K562 (cell line): ENCODE measurements around the gene IDI2. TPM values are rescaled to one million over a fixed set of nuclear protein-coding genes. Genes with fewer than 3 reads are reported as not detected.

Experiments
- ATAC-seq: fragments of 200-7000 bp; cut with Tn5 transposase; 3 replicates; pipeline ENCODE4 v1.9.1; 2020; ENCODE audit warnings: moderate library complexity
- BruUV-seq: library from RNA; stranded (reverse); fragments of 400-500 nt; replicated peaks from 2 replicates; lab custom pipeline; 2021; lab: Mats Ljungman, UMichigan
- CTCF ChIA-PET: fragments of 300-600 bp; formaldehyde crosslinking; extraction: SDS; loops from one replicate; lab custom pipeline; 2021; ENCODE audit warnings: low intra/inter-chr PET ratio; lab: Yijun Ruan, JAX
- POLR2A ChIA-PET: fragments of 300-600, 350-650 bp; sonication (Branson Sonifier 250); formaldehyde crosslinking; extraction: SDS; loops from one replicate; lab custom pipeline; 2021; ENCODE audit warnings: antibody characterized with exemption, inconsistent platforms; lab: Yijun Ruan, JAX
- DNase-seq, 4 experiments: peaks; one replicate each; pipeline versions ENCODE4 v3.0.0 to v3.0.0-alpha.2; 2011 to 2018; ENCODE audit warnings: low spot score in 3 of 4, mixed read lengths in 3 of 4; ENCODE audit errors: extremely low read depth in 1 of 4
- FAIRE-seq: peaks from 2 replicates; lab custom pipeline; 2011; peaks lifted over from hg19 to GRCh38; lab: Jason Lieb, UNC
- H2AFZ ChIP-seq: 2 replicates; pipeline ENCODE4 v1.6.0; 2011; ENCODE audit warnings: low read depth, low read length, control low read depth, inconsistent platforms
- H3K27ac ChIP-seq: fragments of 200-600 bp; 3 replicates; pipeline ENCODE4 v1.8.0; 2011; ENCODE audit warnings: low read depth, mild to moderate bottlenecking, control low read depth, inconsistent platforms, low read length, moderate library complexity, mixed read lengths; ENCODE audit errors: extremely low read depth
- H3K27me3 ChIP-seq, 2 experiments: fragments of 300-600 bp in 1 of 2; 2 replicates in 1 of 2; 3 replicates in 1 of 2; pipeline versions ENCODE4 v1.6.0 to v1.8.0; 2011; ENCODE audit warnings: inconsistent platforms in 2 of 2, low read length in 2 of 2, mild to moderate bottlenecking in 1 of 2, mixed read lengths in 1 of 2, moderate library complexity in 1 of 2; ENCODE audit not compliant: control insufficient read depth in 2 of 2, insufficient read depth in 2 of 2
- H3K36me3 ChIP-seq: fragments of 300-600 bp; 3 replicates; pipeline ENCODE4 v1.8.0; 2011; ENCODE audit warnings: mild to moderate bottlenecking, low read length, inconsistent platforms; ENCODE audit not compliant: control insufficient read depth, insufficient read depth
- H3K4me1 ChIP-seq, 2 experiments: fragments of 200-600 bp in 1 of 2; replicated peaks in 1 of 2; 2 replicates in 1 of 2; 3 replicates in 1 of 2; pipeline versions ENCODE4 v1.5.1 to v1.8.0; 2011; ENCODE audit warnings: inconsistent platforms in 2 of 2, low read length in 2 of 2, mild to moderate bottlenecking in 1 of 2, mixed read lengths in 1 of 2, moderate library complexity in 1 of 2; ENCODE audit not compliant: control insufficient read depth in 2 of 2, insufficient read depth in 2 of 2
- H3K4me2 ChIP-seq: 2 replicates; pipeline ENCODE4 v1.6.1; 2011; ENCODE audit warnings: low read length, control low read depth, inconsistent platforms, mixed read lengths; ENCODE audit not compliant: insufficient read depth
- H3K4me3 ChIP-seq: fragments of 200-600 bp; sonication (generic), shearing (Covaris generic); 2 replicates; pipeline ENCODE4 v1.5.1; 2016; ENCODE audit warnings: control low read depth, inconsistent platforms
- H3K79me2 ChIP-seq: fragments of 200-600 bp; 3 replicates; pipeline ENCODE4 v1.8.0; 2011; ENCODE audit warnings: low read length, inconsistent platforms; ENCODE audit not compliant: control insufficient read depth, insufficient read depth
- H3K9ac ChIP-seq, 2 experiments: 2 replicates each; pipeline versions ENCODE4 v1.6.0 to v1.6.1; 2011; ENCODE audit warnings: low read depth in 2 of 2, low read length in 2 of 2, control low read depth in 1 of 2, inconsistent platforms in 1 of 2, mild to moderate bottlenecking in 1 of 2, mixed read lengths in 1 of 2; ENCODE audit not compliant: insufficient read depth in 1 of 2
- H3K9me1 ChIP-seq: one replicate; pipeline ENCODE4 v1.6.0; 2011; ENCODE audit warnings: inconsistent platforms, mild to moderate bottlenecking, low read length, moderate library complexity; ENCODE audit not compliant: control insufficient read depth, insufficient read depth
- H3K9me3 ChIP-seq: replicated peaks from 2 replicates; pipeline ENCODE4 v1.5.1; 2011; ENCODE audit warnings: low read depth, low read length, inconsistent platforms; ENCODE audit not compliant: control insufficient read depth, insufficient read depth
- H4K20me1 ChIP-seq: replicated peaks from 2 replicates; pipeline ENCODE4 v1.6.1; 2011; ENCODE audit warnings: low read length, inconsistent platforms, mixed read lengths; ENCODE audit not compliant: control insufficient read depth, insufficient read depth
- CCNT2 ChIP-seq: IDR thresholded peaks from 2 replicates; pipeline ENCODE4 v1.6.1; 2011; ENCODE audit warnings: borderline replicate concordance, low read depth, mild to moderate bottlenecking, moderate library complexity, mixed read lengths, low read length; ENCODE audit not compliant: insufficient read length; ENCODE audit errors: extremely low read depth
- GABPB1 ChIP-seq: sonication (generic); formaldehyde crosslinking; IDR thresholded peaks from 2 replicates; pipeline ENCODE4 v1.8.0; 2022; ENCODE audit warnings: mild to moderate bottlenecking, missing genetic modification reagents
- KLF6 ChIP-seq: fragments of 250-450 bp; sonication (Bioruptor Pico); IDR thresholded peaks from 2 replicates; pipeline ENCODE4 v1.4.0; 2020; ENCODE audit warnings: mild to moderate bottlenecking, moderate library complexity, borderline replicate concordance
- NKRF ChIP-seq: fragments of 450-650 bp; IDR thresholded peaks from 2 replicates; pipeline ENCODE4 v1.6.1; 2016; ENCODE audit warnings: borderline replicate concordance
- SIN3A ChIP-seq, 2 experiments: fragments of 150-350 bp in 1 of 2; IDR thresholded peaks; 2 replicates each; pipeline ENCODE4 v1.6.1; 2011 to 2016; ENCODE audit warnings: borderline replicate concordance in 2 of 2, low read depth in 2 of 2, low read length in 2 of 2, mild to moderate bottlenecking in 2 of 2, moderate library complexity in 2 of 2; ENCODE audit not compliant: control insufficient read depth in 1 of 2
- ZNF133 ChIP-seq: fragments of 250-450 bp; sonication (Bioruptor Pico); IDR thresholded peaks from 2 replicates; pipeline ENCODE4 v1.4.0; 2020; ENCODE audit warnings: mild to moderate bottlenecking
- ZNF398 ChIP-seq: fragments of 250-450 bp; sonication (Bioruptor Pico); IDR thresholded peaks from 2 replicates; pipeline ENCODE4 v1.8.0; 2021; ENCODE audit warnings: moderate library complexity, mild to moderate bottlenecking, inconsistent platforms
- WGBS: fragments of 100-300 bp; shearing (Covaris generic); methylation state at CpG from one replicate; pipeline ENCODE4 v1.1.6; 2016; ENCODE audit warnings: low coverage, mixed read lengths; ENCODE audit not compliant: insufficient coverage; ENCODE audit errors: missing lambda C conversion rate; 5-methylcytosine and 5-hydroxymethylcytosine counted together
- in situ Hi-C: fragments of 300-500 bp; cut with MboI; formaldehyde crosslinking; loops from 4 replicates; pipeline ENCODE4 v1.15.0; 2018; ENCODE audit warnings: inconsistent platforms, mixed read lengths
- intact Hi-C: fragments of 100-400 bp; cut with micrococcal nuclease; formaldehyde crosslinking; loops from 2 replicates; pipeline ENCODE4 v1.14.2; 2022
- polyA plus RNA-seq, 8 experiments: library from polyadenylated mRNA; depleted of rRNA in 4 of 8; stranded (reverse) in 5 of 8; unstranded in 3 of 8; fragments of >200 nt; fragmentation: Nextera tagmentation in 2 of 8; fragmentation: Illumina TruSeq in 1 of 8; extraction: Ambion mirVana in 2 of 8; extraction: Trizol in 1 of 8; gene quantifications; 2 replicates each; pipeline versions ENCODE4 v1.2.1 to v1.2.3, GENCODE V29; 2011 to 2014; ENCODE audit warnings: inconsistent platforms in 1 of 8, missing spikeins in 1 of 8
- total RNA-seq, 7 experiments: library from RNA; depleted of rRNA in 6 of 7; stranded (reverse); fragments of >200 nt in 6 of 7; fragmentation: Illumina TruSeq in 2 of 7; extraction: Trizol in 2 of 7; gene quantifications; 2 replicates each; pipeline versions ENCODE4 v1.2.1 to v1.2.3, GENCODE V29; 2011 to 2021; ENCODE audit warnings: low replicate concordance in 1 of 7

Gene IDI2
- total and polyA plus RNA-seq, 9 of the 15 experiments (the other 6 are each of a cell fraction or from before 2014, with no cell fraction given) = not detected

- H4K20me1 ChIP-seq = no peaks in the 10 kb centered on the region; the same call in 1 of the 2 replicates
- no peaks in the 10 kb centered on the region for H3K9me3 ChIP-seq
- peak overlapping the region; percentile 43; the same call in 1 of the 2 replicates for H2AFZ ChIP-seq
- ChIA-PET POLR2A (interaction anchor here (1.1 to 1.2 kb wide), 2 partner anchors 9 kb away, joined by 4 to 5 read pairs; partner anchors contain the start of gene IDI1), CTCF (no interaction called here)
- peak overlapping the region; percentile 82 for H3K4me2 ChIP-seq
- TF ChIP-seq GABPB1 (CRISPR knock-in tag) (0 out of 2 replicates have a peak, but pooled peaks have one; percentile 28), KLF6 (CRISPR knock-in tag) (no peak)
- ATAC-seq (no peak), DNase-seq (no peak), FAIRE-seq (peak; percentile 35)
- intact Hi-C loops (loop anchor here (10.0 kb wide), 1 partner anchor 123 kb away; the partner anchor contains the start of gene LARP4B), in situ Hi-C loops (no loop called here)
- peak overlapping the region; percentile 97 for H3K27ac ChIP-seq
- 41% methylated on average over 7 of the region's 7 CpGs for WGBS
- H3K79me2 ChIP-seq = peaks cover 83% of the 10 kb centered on the region
- H3K9me1 ChIP-seq = no peaks in the 10 kb centered on the region
- peaks cover 32% of the 10 kb centered on the region for H3K36me3 ChIP-seq
- peak overlapping the region; percentile 94 for H3K4me3 ChIP-seq
- H3K27me3 ChIP-seq = no peaks in the 10 kb centered on the region
- BruUV-seq = no TSS peak
- peak overlapping the region in 1 of 2 experiments; percentile 86; a peak in 2 of 4 replicates for H3K9ac ChIP-seq
- peaks cover 12 to 15% of the 10 kb centered on the region in 2 experiments; a peak in 4 of 5 replicates for H3K4me1 ChIP-seq
These were observed 32.4 kb upstream of the IDI2 start for GRCh38 chr10:1058017-1058416.

GRCh38 chr10:1057106-1057657 is 31.5 kb upstream of the IDI2 start:
- POLR2A ChIA-PET = interaction anchor here (1.1 to 1.2 kb wide), 2 partner anchors 8 to 10 kb away, joined by 4 to 5 read pairs; partner anchors contain the start of gene IDI1
- in situ Hi-C loops (no loop called here), intact Hi-C loops (loop anchor here (10.0 kb wide), 1 partner anchor 122 kb away; the partner anchor contains the start of gene LARP4B)
- peaks cover 40% of the 10 kb centered on the region for H3K36me3 ChIP-seq
- H3K9me3 ChIP-seq = no peaks in the 10 kb centered on the region
- peak; percentile 52 for ATAC-seq
- peaks cover 12 to 15% of the 10 kb centered on the region in 2 experiments; a peak in 4 of 5 replicates for H3K4me1 ChIP-seq
- no peaks in the 10 kb centered on the region; the same call in 1 of the 2 replicates for H4K20me1 ChIP-seq
- no peaks in the 10 kb centered on the region for H3K27me3 ChIP-seq
- no peaks in the 10 kb centered on the region for H3K9me1 ChIP-seq
- H3K79me2 ChIP-seq = peaks cover 84% of the 10 kb centered on the region
- CTCF ChIA-PET = no interaction called here
- H2AFZ ChIP-seq = peak overlapping the region; percentile 90
- DNase-seq = peak in 2 of 4 experiments; percentile 42 to 56
- H3K9ac ChIP-seq = peak overlapping the region; percentile 86 to 90
- peak overlapping the region; percentile 97 for H3K27ac ChIP-seq
- peak overlapping the region; percentile 94 for H3K4me3 ChIP-seq
- FAIRE-seq = peak; percentile 65
- no TSS peak for BruUV-seq
- 2% methylated on average over 9 of the region's 26 CpGs for WGBS
- peak overlapping the region; percentile 82 for H3K4me2 ChIP-seq
- 0 out of 2 replicates have a peak, but pooled peaks have one; percentile 61 for TF ChIP-seq NKRF
- no peak for TF ChIP-seq ZNF133
- no peak for TF ChIP-seq CCNT2
- TF ChIP-seq SIN3A (IDR thresholded peaks at IDR 0.05; ENCODE audit: borderline replicate concordance in 2 of 2, control insufficient read depth in 1 of 2, low read depth in 2 of 2, low read length in 2 of 2) = 0 out of 4 replicates have a peak, but pooled peaks of 1 of the 2 experiments have one; percentile 22
- no peak for TF ChIP-seq ZNF398
